HepG2 (cell line): ENCODE data around the gene GGTA1. TPM values are rescaled to one million over a fixed set of nuclear protein-coding genes. Genes with fewer than 3 reads are reported as not detected.
A peak's percentile ranks its signal among the peaks of the same experiment; 100 is the strongest.

Source experiments
- AKAP8 ChIP-seq: sonication (generic); formaldehyde crosslinking; IDR thresholded peaks from 2 replicates; pipeline ENCODE4 v1.5.1; 2020; ENCODE audit warnings: mild to moderate bottlenecking, missing genetic modification reagents
- CBX2 ChIP-seq, 2 experiments: fragments of 200-600 bp in 1 of 2; sonication (generic); formaldehyde crosslinking in 1 of 2; IDR thresholded peaks; 2 replicates each; pipeline versions ENCODE4 v1.7.0 to v1.8.1; 2018 to 2022; ENCODE audit warnings: low read depth in 2 of 2, low read length in 1 of 2, mild to moderate bottlenecking in 1 of 2, missing genetic modification reagents in 1 of 2
- CHD4 ChIP-seq: fragments of 200-600 bp; sonication (generic); IDR thresholded peaks from 2 replicates; pipeline ENCODE4 v1.7.0; 2017; ENCODE audit warnings: mild to moderate bottlenecking, low read length, borderline replicate concordance
- FUBP1 ChIP-seq: sonication (generic); formaldehyde crosslinking; IDR thresholded peaks from 2 replicates; pipeline ENCODE4 v1.5.1; 2020; ENCODE audit warnings: missing genetic modification reagents, mild to moderate bottlenecking, borderline replicate concordance
- GLMP ChIP-seq: sonication (generic); formaldehyde crosslinking; IDR thresholded peaks from 2 replicates; pipeline ENCODE4 v1.9.0; 2021; ENCODE audit warnings: missing genetic modification reagents, mild to moderate bottlenecking, borderline replicate concordance
- HNF1B ChIP-seq: sonication (generic); formaldehyde crosslinking; IDR thresholded peaks from 2 replicates; pipeline ENCODE4 v1.5.1; 2020; ENCODE audit warnings: mild to moderate bottlenecking, moderate library complexity, missing genetic modification reagents
- HOXA5 ChIP-seq: sonication (generic); formaldehyde crosslinking; IDR thresholded peaks from 2 replicates; pipeline ENCODE4 v1.4.0; 2020; ENCODE audit warnings: missing genetic modification reagents
- ISX ChIP-seq: sonication (generic); formaldehyde crosslinking; conservative IDR thresholded peaks from 2 replicates; pipeline ENCODE4 v1.5.0; 2020; ENCODE audit warnings: missing genetic modification reagents
- JUND ChIP-seq: sonication (generic); formaldehyde crosslinking; IDR thresholded peaks from 2 replicates; pipeline ENCODE4 v1.8.0; 2022; ENCODE audit warnings: mild to moderate bottlenecking, missing genetic modification reagents
- MIER2 ChIP-seq: IDR thresholded peaks from 2 replicates; pipeline ENCODE4 v1.6.1; 2016; ENCODE audit warnings: missing biosample characterization, missing genetic modification reagents
- NFIB ChIP-seq: sonication (generic); formaldehyde crosslinking; IDR thresholded peaks from 2 replicates; pipeline ENCODE4 v1.9.0; 2021; ENCODE audit warnings: missing genetic modification reagents, mild to moderate bottlenecking, borderline replicate concordance
- NFIC ChIP-seq: IDR thresholded peaks from 2 replicates; pipeline ENCODE4 v1.6.1; 2012; ENCODE audit warnings: mild to moderate bottlenecking, low read length, inconsistent platforms
- NFKBIZ ChIP-seq: IDR thresholded peaks from 2 replicates; pipeline ENCODE4 v1.6.1; 2018; ENCODE audit warnings: missing genetic modification reagents, missing compliant biosample characterization
- PITX1 ChIP-seq: sonication (generic); formaldehyde crosslinking; IDR thresholded peaks from 2 replicates; pipeline ENCODE4 v1.5.1; 2020; ENCODE audit warnings: mild to moderate bottlenecking, missing genetic modification reagents
- SRSF4 ChIP-seq: fragments of 200-400 bp; formaldehyde crosslinking; IDR thresholded peaks from one replicate; pipeline ENCODE4 v1.6.1; 2018; ENCODE audit warnings: mild to moderate bottlenecking, low read depth, low read length, moderate library complexity; ENCODE audit not compliant: poor library complexity, severe bottlenecking
- TFDP2 ChIP-seq: sonication (generic); formaldehyde crosslinking; IDR thresholded peaks from 2 replicates; pipeline ENCODE4 v1.4.0; 2020; ENCODE audit warnings: missing genetic modification reagents
- TIGD3 ChIP-seq: sonication (generic); formaldehyde crosslinking; IDR thresholded peaks from 2 replicates; pipeline ENCODE4 v1.5.1; 2020; ENCODE audit warnings: mild to moderate bottlenecking, missing genetic modification reagents, borderline replicate concordance
- ZBTB37 ChIP-seq: sonication (generic); formaldehyde crosslinking; IDR thresholded peaks from 2 replicates; pipeline ENCODE4 v1.4.0; 2020; ENCODE audit warnings: mild to moderate bottlenecking, missing genetic modification reagents
- ZNF749 ChIP-seq: sonication (generic); formaldehyde crosslinking; IDR thresholded peaks from 2 replicates; pipeline ENCODE4 v1.8.0; 2022; ENCODE audit warnings: mild to moderate bottlenecking, missing genetic modification reagents, moderate library complexity, borderline replicate concordance
- ZSCAN21 ChIP-seq: sonication (generic); formaldehyde crosslinking; IDR thresholded peaks from 2 replicates; pipeline ENCODE4 v1.8.0; 2022; ENCODE audit warnings: mild to moderate bottlenecking, missing genetic modification reagents, moderate library complexity, borderline replicate concordance
- ZSCAN31 ChIP-seq: sonication (generic); formaldehyde crosslinking; IDR thresholded peaks from 2 replicates; pipeline ENCODE4 v1.5.0; 2020; ENCODE audit warnings: low read depth, mild to moderate bottlenecking, missing genetic modification reagents
- polyA plus RNA-seq, 8 experiments: library from polyadenylated mRNA; depleted of rRNA in 3 of 8; stranded (reverse) in 7 of 8; unstranded in 1 of 8; fragments of >200 nt; fragmentation: Illumina TruSeq in 4 of 8; extraction: Trizol in 4 of 8; gene quantifications; 2 replicates each; pipeline versions ENCODE4 v1.2.1 to v1.2.3, GENCODE V29; 2011 to 2016; ENCODE audit warnings: low read depth in 4 of 8, missing spikeins in 1 of 8, mixed read lengths in 1 of 8; ENCODE audit not compliant: insufficient read depth in 1 of 8
- total RNA-seq, 5 experiments: library from RNA; depleted of rRNA; stranded (reverse); fragments of >200 nt; fragmentation: Illumina TruSeq; extraction: Trizol; gene quantifications; 2 replicates each; pipeline ENCODE4 v1.2.3, GENCODE V29; 2016; ENCODE audit warnings: low read depth in 1 of 5

The GGTA1 gene
- total and polyA plus RNA-seq, 2 of the 13 experiments (the other 11 are each of a cell fraction or from before 2014, with no cell fraction given): not detected

- TF ChIP-seq SRSF4 (no peak), JUND (no peak), CBX2 (IDR thresholded peaks at IDR 0.05; ENCODE audit: low read depth, low read length) (no peak), CBX2 (CRISPR knock-in tag; IDR thresholded peaks at IDR 0.05; ENCODE audit: low read depth) (no peak), NFKBIZ (CRISPR knock-in tag) (no peak), HNF1B (peak; percentile 76), ZSCAN21 (CRISPR knock-in tag) (no peak; the same call in 1 of the 2 replicates), HOXA5 (CRISPR knock-in tag) (no peak), GLMP (CRISPR knock-in tag) (no peak), NFIB (no peak), TIGD3 (no peak), PITX1 (CRISPR knock-in tag) (peak; percentile 55; the same call in 1 of the 2 replicates), MIER2 (CRISPR knock-in tag) (no peak), ZSCAN31 (CRISPR knock-in tag) (no peak), NFIC (no peak), ZBTB37 (CRISPR knock-in tag) (no peak), FUBP1 (no peak), CHD4 (no peak), TFDP2 (CRISPR knock-in tag) (peak; percentile 80), ISX (CRISPR knock-in tag) (no peak), AKAP8 (CRISPR knock-in tag) (no peak), ZNF749 (CRISPR knock-in tag) (no peak)
These were observed 46.3 kb upstream of the GGTA1 start (continued) for GRCh38 chr9:121545875-121546423.
